Choroid plexus epithelial cell (primary cell): ENCODE data around the gene SMAP1.

Experiments used
- DNase-seq: peaks from one replicate; pipeline ENCODE4 v3.0.0-alpha.2; 2010; ENCODE audit warnings: low read depth
- H3K4me3 ChIP-seq: 2 replicates; pipeline ENCODE4 v1.5.1; 2011; ENCODE audit warnings: low read depth, mild to moderate bottlenecking, control low read depth, low read length, moderate library complexity
- TF ChIP-seq, protein P1 (sequence below): conservative IDR thresholded peaks from 2 replicates; pipeline ENCODE4 v1.5.1; 2011; ENCODE audit warnings: low read depth, mild to moderate bottlenecking, control low read depth, inconsistent platforms, low read length, moderate library complexity

SMAP1 gene

DNA sequence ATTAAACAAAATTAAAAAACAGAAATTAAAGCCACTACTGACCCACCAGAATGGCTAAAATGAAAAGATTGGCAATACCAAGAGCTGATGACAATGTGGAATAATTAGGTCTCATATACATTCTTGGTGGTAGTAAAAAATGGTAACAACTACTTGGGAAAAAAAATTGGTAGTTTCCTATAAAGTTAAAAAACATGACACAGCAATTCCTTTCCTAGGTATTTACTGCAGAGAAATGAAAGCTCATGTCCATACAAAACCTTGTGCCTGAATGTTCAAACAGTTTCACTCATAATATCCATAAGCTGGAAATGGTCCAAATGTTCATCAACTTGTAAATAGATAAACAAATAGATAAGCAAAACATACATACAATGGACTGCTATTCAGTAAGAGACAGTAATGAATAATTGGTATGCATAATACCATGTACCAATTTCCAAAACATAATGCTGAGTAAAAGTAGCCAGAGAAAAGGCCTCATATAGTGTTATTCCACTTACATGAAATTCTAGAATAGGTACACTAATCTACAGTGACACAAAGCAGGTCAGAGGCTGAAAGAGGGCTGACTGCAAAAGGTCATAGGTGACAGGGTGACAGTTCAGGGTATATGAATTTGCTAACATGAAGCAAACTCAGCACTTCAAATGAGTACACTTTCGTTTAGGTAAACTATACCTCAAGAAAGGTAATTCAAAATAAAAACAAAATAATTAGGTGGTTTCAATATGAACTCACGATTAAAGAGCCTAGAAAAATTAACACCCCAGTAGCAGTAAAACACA lies 236.2 kb downstream of the SMAP1 start:
- TF ChIP-seq, protein P1, sequence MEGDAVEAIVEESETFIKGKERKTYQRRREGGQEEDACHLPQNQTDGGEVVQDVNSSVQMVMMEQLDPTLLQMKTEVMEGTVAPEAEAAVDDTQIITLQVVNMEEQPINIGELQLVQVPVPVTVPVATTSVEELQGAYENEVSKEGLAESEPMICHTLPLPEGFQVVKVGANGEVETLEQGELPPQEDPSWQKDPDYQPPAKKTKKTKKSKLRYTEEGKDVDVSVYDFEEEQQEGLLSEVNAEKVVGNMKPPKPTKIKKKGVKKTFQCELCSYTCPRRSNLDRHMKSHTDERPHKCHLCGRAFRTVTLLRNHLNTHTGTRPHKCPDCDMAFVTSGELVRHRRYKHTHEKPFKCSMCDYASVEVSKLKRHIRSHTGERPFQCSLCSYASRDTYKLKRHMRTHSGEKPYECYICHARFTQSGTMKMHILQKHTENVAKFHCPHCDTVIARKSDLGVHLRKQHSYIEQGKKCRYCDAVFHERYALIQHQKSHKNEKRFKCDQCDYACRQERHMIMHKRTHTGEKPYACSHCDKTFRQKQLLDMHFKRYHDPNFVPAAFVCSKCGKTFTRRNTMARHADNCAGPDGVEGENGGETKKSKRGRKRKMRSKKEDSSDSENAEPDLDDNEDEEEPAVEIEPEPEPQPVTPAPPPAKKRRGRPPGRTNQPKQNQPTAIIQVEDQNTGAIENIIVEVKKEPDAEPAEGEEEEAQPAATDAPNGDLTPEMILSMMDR: no peak
- H3K4me3 ChIP-seq: no peak overlapping the region
- DNase-seq: no peak

DNA sequence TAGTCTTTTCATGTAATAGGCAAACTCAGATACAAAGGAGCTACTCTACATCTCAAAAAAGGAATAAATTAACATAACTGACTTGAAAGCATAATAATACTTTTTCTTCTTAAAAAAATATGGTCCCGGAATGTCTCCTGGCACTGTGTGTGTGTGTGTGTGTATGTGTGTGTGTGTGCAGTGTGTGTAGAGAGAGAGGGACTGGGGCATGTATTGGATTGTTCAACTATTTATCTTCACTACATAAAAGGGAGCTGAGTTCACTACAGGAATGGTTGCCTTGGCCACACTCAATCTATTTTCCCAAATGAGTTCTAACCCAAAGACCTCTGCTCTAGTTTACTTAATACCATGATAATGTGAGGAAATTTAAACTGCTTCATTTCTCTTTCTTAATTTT lies 238.1 kb downstream of the SMAP1 start:
- TF ChIP-seq, protein P1: no peak
- DNase-seq: no peak
- H3K4me3 ChIP-seq: no peak overlapping the region
